GM21360 (cell line): ENCODE measurements around the gene AQP12B.

Experiments
- ATAC-seq: cut with Tn5 transposase; IDR thresholded peaks from one replicate; pipeline ENCODE4 v1.9.1; 2021; ENCODE audit warnings: mild to moderate bottlenecking, moderate library complexity; ENCODE audit not compliant: unreplicated experiment

AQP12B gene

DNA sequence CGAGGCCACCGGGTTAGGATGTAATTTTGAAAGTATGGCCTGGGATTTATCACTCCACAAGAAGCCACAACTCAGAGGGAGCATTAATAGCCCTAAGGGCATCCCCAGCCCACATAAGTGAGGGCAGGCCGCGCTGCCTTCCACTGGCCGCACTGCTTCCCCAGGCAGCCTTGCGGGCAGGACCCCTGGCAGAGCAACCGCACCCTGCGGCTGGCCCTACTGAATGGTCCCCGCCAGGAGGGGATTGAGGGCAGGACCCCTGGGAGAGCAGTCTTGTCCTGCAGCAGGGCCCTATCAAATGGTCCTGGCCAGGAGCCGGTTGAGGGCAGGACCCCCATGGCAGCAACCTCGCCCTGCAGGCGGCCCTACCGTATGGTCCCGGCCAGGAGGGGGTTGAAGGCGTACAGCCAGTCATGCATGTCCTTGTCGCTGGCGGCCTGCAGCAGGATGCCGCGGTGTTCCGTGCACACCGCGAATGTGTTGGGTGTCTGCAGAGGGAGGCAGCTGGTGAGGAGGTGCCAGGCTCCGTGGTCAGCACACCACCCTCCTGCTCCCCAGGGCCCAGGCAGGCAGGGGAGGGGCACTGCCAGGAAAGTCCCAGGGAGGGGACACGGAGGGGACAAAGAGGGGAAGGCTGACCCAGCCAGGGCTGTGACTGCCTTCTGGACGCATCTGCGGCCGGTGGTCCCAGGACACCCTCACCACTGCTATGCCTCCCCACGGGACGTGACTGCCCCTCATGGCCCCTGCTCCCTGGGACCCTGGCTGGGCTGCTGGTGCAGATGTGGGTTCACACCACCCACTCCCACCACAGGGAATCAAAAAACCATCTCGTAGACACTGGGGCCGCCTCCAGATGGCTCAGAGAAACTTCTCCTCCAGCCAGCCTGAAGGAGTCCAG, 35.2 kb upstream of the AQP12B start:
- no peak for ATAC-seq

DNA sequence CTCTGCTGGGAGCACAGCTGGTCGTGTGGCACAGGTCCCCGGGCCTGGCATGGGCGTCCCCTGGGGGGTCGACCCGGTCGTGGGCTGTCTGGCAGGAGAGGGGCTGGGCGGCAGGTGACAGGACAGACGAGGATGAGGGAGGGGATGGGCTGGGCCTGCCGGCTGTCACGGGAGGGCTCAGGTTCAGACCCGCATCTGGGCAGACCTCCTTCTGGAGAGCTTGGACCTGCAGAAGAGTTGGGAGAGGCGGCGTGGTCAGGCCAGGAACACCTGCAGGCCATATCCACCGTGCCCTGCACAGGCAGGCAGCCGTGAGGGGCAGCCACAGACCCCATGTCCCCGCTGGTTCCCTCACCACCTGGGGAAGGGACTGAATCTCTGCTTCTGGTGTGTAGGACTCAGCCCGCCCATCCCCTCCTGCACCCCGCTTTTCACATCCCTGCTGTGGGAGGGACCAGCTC, 34.5 kb upstream of the AQP12B start:
- ATAC-seq, result no peak

DNA sequence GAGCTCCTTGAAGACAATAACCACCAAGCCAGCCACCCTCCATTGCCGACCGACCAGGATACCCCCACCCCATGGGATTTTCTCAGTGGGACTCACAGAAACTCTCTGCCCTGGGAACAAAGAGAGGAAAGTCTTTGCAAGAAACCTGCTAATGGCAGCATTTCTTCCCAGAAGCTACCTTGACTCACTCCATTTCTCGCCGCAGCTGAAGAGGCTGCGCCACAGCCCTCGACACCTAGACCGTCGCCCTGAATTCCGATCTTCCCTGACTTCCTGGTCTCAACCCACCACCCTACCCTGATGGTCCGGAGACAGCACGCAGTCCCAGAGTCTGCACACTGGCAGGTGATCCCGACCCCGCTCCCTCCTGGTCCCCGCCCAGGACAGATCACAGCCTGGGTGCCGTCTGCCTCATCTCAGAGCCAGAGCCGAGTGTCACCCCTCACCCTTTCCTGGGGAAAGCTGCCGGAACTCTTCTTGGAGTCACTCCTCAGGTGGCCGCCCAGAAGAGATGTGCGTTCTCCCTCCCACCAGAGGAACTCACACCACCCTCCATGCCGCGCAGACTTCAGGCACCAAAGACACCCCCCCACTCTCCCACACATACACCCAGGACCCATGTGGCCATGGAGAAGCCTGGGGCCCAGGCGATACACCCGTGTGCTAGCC, 33.6 kb upstream of the AQP12B start:
- no peak for ATAC-seq

DNA sequence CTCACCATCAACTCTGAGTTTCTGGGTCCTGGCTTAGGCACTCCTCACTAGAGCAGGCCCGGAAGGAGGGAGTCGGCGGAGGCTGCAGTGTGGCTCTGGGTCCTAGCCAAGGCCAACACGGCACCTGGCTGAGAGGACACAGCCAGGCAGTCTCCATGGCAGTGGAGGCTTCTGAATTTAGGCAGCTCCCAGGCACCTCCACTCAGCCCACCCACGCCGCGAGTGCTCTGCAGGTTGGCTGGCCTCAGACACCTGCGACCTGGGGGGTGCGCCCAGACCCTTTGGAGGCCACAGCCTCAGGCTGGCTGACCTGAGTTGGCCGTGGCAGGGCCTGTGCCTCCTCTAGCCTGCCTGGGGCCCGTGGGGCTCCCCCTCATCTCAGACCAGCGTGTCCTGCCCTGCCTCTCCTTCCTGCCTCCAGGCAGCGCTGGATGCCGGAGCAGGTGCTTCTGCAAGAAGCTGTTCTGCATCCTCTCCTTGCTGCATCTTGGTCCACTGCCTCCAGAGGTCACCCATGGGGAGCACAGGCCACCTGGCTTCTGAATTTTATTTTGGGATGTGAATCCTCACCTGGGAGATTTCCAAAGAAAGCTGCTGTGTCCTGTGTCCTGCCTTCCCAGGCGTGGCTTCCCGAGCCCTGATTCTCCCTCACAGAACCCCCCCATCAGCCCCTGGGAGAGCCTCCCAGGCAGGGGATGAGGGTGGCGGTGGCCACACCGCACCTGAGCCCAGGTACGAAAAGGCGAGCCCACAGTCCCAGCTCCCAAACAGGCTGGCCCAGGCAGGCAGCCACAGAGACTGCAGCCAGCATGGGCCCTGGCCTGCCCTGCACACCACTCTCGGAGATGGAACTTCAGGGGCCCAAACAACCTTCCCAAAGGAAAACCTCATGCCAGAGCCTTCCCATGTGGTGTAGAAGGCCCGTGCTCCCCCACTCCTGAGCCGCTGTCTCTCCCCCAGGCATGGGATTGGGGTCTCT, 32.4 kb upstream of the AQP12B start:
- no peak for ATAC-seq

DNA sequence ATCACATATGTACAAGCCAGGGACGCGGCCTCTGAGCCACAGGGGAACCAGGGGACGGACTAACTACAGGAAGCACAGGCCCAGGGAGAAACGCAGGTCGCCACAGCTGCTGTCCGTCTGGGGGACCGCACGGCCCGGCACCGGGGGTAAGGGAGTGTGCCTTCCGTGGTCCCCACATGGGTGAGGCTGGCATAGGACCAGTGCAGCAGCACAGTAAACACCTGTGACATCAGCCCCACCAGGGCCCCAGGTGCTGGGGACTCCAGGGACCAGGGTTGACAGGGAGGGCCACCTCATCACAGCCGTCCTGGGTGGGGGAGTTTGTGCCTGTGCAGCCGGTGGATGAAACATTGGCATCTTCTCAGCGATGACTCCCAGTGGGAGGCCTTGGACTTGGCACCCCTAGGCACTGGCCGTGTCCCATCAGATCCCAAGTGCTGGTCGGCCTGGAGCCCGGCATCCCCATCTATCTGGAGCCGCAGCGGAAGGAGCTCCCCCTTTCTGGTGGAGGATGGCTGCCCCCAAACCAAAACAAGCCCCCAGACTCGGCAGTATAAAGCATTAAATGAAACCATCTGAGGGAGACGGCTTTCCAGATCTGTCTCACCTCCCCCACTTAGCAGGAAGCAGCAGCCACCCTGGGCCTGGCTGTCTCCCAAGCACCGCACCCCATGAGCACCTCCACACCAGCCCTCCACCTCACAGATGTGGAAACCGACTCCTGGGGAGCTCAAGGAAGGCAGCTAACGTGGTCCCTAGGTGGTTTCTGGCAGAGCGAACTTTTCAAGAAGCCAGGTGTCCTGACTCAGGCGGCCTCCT, 31.5 kb upstream of the AQP12B start:
- no peak for ATAC-seq

DNA sequence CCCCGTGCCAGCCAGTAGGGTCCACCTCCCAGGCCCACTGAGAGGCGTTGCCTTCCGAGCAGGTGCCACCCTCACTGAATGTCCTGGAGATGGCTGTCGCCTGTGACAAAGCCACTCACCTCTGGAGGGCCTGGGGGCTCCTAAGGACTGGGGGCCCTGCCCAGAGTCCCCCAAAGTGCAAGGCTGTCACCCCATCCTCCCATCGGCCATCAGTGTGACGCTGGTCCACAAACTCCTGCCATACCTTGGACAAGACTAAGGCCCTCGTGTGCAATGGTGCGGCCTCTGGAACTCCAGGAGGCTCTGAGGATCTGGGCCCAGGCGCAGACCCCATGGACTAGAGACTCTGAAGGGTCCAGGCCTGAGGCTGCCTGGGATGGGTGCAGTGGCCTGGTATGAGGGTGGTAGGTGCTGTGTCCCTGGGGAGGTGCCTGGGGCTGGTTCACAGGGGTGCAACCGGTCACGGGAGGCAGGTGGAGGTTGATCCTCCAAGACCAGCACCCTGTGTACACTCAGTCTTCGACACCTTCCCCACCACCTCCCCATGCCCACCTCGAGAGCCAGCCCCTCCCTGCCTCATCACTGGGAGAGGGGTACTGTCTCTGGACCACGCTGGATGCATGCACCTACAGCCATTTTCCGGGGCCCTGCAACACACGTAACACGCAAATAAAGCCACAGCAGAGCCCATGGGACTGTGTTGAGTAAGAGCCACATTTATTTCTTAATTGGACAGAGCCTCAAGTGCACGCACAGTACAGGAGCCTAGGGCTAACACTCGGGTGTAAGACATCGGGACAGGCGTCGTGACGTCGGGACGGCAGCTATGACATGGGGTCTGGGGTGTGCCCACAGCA, 30.6 kb upstream of the AQP12B start:
- no peak for ATAC-seq

DNA sequence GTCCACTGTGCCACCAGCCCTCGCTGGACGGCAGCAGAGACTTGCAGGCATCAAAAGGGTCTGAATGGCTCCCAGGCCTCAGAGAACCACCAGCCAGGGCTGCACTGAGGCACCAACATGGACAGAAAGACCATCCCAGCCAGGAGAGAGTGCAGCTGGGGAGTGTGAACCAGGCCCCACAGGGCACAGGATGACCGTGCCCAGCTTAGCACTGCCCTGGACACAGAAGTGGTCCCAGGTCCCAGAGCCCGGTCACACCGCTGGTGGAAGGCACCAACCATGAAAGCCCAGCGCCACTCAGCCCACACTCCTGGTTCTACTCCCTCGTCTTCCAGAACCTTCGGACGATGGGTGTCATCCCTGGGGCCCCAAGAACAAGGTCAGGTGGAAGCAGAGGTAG, 29.4 kb upstream of the AQP12B start:
- no peak for ATAC-seq

DNA sequence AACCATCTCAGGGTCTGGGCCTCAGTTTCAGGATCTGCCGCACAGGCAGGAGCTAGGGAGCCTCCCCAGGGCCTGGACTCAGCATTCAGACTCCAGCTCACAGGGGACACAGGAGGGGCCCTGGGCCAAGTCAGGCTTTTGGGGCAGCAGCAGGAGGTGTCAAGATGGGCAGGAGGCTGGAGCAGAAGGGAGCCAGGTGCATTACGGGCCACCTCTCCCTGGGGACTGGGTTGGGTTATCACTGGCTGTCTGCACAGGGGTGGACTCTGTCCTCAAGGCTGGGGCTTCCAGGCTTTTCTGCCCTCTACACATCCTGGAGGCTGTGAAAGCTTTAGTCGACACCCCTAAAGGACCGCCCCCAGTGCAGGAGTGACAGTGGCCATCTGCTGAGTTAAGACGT, 29.0 kb upstream of the AQP12B start:
- ATAC-seq, result no peak

DNA sequence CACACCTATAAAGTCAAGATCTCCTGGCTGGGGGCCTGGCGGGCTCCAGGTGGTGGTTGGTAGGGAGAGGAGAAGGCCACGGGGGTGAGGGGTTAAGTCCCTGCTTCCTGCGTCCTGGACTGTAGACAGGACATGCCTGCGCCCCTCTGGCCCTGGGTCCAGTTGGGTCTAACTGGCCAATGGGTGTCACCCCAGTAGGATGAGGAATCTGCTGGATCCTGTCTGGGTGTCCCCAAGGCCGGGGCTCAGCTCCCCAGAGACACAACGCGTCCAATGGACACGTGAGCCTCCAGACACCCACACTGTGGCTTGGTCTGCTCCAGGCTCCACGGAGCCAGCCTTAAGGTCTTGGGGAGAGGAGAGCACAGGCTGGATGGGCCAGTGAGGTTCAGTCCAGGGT, 28.6 kb upstream of the AQP12B start:
- ATAC-seq, result no peak

DNA sequence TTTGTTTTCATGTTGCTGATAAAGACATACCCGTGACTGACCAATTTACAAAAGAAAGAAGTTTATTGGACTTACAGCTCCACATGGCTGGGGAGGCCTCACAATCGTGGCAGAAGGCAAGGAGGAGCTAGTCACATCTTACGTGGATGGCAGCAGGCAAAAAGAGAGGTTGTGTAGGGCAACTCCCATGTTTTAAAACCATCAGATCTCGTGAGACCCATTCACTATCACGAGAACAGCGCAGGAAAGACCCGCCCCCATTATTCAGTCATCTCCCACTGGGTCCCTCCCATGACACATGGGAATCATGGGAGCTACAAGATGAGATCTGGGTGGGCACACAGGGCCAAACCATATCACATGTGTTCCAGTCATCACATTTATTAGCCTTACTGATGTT, 25.8 kb upstream of the AQP12B start:
- ATAC-seq, result no peak

DNA sequence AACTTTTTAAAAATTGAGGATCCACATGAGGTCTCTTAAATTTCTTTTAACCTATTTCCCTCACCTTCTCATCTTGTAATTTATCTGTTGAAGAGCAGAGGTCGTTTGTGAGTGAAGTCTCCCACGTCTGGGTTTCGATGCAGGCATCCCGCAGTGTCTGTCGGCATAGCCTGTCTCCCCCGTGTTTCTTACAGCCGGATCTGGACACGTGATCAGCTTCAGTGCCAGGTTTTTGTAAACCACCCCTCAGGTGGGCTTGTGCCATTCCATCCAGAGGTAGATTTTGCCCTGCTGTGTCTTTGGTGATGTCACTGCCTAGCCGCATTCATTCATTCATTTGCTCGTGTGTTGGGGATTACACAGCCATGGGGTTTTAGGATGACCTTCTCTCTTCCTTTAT, 25.1 kb upstream of the AQP12B start:
- ATAC-seq, result no peak

DNA sequence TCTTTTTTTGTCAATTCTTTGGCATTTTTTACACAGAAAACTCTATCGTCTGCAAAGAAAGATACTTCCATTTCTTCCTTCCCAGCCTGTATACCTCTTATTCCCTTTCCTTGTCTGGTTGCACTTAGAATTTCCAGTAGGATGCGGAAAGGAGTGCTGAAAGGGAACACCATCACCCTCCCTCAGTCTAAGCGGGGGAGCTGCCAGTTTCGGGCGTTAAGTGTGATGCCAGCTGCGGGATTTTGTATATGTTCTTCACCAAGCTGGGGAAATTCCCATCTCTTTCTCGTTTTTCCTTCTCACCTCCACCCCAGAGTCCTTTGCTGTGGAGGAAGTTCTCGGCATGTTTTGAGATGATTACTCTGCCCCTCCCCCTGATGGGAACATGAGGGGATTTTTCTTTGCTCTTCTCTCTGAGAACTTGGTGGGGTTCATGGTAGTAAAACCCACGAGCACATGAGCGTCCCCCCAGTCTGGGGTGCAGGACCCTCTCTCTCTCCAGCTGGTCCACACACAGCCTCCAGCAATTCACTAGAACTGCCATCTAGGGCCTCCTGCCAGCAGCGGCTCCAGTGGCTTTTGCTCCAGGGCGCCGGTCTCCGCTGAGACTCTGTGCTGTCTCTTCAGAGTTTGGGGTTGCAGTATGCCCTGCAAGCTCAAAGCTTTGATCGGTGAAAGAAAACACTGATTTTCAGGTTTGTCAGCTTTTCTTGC, 24.5 kb upstream of the AQP12B start:
- ATAC-seq, result no peak

DNA sequence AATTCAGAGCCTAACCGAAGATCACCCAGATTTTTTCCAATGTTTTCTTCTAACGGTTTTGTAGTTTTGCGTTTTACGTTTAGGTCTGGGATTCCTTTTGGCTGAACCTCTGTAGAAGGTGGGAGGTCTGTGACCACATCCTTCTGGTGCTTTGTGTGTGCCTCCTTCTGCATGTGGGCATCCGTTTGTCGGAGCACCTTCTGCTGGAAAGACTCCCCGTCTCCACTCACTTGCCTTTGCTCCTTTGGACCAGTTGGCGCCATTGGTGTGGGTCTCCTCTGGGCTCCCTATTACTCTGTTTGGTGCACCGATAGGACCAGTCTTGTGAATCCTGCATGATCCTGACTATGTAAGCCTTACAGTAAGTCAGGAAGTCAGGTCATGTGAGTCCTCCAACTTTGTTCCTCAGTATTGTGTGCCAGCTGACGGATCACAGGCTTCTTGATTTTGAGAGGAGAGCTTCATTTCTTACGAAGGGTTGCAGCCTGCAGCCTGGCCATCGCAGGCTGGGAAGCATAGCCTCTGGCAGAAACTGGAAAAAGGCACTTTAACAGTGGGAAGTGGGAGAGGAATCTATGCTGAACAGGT, 22.6 kb upstream of the AQP12B start:
- ATAC-seq, result no peak

DNA sequence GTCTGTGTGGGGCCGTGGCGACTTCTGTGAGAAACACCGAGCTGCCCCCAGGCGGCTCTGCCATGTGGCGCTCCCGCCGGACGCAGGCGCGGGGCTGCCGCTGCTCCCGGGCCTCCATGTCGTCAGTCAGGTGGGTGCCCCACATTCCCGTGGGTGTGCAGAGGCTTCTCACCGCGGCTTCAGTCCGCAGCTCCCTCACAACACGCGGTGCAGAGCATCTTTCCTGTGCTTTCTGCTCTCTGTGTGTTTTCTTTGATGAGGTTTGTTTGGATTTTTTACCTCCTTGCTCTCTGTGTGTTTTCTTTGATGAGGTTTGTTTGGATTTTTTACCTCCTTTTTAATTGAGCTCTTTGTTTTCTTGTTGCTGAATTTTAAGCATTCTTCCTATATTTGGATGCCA, 22.0 kb upstream of the AQP12B start:
- ATAC-seq, result no peak

DNA sequence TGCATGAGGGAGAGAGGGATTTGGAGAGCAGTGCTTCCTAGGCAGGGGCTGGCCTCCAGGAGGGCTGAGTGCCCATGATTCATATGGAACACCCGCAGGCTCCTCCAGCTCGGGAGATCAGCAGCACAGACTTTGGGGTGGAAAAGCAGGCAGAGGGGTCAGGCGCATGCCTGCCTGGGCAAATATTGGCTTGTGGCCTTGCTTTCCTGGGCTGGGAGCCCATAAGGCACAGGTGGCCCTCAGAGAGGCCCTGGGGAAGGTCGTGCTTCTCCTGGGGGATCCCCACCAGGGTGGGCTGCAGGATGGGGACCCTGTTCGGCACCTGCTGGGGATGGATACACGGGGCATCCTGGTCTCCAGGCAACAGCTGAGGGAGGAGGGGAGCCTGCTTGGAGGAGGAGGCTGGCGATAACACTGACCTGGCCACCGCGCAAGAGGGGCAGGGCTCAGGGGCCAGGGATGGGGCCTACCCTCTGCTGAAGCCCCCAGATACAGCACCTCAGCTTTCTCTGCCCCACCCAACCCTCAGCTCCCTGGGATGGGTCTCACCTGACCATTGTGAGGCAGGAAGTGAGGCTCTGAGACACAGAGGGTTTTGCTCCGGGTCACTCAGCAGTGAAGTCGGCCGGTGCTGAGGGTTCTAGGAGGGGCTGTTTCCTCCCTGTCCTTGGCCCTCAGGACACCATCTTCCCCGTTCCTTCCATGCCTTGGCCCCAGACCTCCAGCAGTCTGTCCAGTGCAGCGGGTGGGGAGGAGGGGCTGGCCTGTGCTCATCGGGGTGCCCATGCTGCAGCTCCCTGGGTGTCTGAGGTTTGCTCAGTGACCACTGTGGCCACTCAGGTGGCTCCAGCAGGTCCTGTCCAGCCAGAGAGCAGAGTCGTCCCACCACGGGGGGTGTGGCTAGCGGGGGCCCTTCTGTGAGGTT, 21.0 kb upstream of the AQP12B start:
- no peak for ATAC-seq

DNA sequence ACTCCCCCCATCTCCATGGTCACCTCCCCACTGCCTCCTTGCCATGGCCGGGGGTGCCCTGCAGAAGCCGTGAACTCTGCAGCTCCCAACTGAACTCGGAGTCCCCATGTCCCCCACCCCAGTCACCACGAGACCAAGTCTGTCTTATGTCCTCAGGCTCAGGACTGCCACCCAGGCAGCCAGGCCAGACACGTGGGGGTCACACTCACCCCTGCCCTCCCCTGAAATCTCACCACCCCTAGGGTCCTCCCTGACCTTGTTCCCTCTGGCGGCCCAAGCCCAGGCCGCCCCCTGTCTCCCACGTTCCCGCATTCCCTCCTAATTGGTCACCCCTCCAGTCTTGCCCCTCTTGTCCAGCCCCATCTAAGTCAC, 19.9 kb upstream of the AQP12B start:
- ATAC-seq, result no peak
